NCI-H82 treated with DMSO at 0.1 percent for 48 hours (cell line): ENCODE data around the gene IL9R.
"Not testable (repeated sequence)": the region's sequence is repeated elsewhere in the genome, so short reads cannot be mapped to it uniquely, and the experiment has no call there.

Experiments used
- DNase-seq: peaks from one replicate; lab custom pipeline; 2025; ENCODE audit not compliant: unreplicated experiment; lab: John Stamatoyannopoulos, UW

Gene IL9R

DNA sequence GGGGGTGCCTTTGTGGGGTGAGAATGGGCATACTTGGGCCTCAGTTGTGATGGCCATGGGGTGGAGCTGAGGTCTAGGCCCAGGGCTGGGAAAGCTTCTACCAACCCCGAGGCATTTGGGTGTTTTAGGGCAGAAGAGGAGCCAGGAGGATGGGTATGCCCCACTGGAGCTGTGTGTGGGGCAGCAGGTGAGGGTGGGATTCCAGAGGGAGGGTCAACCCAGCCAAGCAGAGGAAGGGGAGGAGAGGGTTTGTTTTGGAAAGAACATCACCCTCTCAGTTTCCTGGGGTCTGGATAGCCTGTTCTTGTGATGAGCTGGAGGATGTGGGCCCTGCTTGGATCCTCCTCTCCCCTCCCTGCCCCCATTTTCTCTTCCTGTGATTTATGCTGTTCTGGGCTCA is 620 bp downstream of the IL9R start:
- no peak for DNase-seq

DNA sequence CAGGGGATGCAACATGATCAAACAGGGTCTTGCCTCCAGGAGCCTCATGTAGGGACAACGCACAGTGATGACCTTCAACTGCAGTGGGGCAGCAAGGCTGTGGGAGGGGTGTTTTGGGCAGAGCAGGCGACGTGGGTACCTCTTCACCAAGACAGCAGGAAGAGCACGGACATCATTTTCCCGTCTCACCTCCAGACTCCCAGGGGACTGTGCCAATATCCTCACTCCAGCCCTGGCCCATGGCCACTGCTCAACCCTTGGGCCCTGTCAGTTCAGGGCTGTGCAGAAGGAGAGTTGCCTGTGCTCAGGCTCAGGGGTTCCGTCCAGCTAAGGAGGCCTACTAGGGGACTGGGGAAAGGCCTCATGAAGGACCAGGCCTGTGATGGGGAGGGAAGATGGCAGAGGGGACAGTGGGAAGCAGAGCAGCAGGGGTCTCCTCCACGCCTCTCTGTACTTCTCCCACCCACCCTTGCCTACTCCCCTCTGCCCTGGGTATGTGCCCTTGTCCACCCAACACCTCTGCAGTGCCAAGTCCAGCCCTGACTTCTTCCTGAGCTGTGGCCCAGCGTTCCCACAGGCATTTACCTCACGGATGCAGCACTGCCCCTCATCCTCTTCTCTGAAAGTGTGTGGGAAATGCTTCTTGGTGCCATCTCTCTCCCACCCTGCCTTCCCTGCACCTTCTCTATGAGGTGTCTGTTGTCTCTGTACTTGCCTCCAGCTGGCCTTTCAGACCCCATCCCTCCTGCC is 1.4 kb downstream of the IL9R start:
- DNase-seq, result no peak

DNA sequence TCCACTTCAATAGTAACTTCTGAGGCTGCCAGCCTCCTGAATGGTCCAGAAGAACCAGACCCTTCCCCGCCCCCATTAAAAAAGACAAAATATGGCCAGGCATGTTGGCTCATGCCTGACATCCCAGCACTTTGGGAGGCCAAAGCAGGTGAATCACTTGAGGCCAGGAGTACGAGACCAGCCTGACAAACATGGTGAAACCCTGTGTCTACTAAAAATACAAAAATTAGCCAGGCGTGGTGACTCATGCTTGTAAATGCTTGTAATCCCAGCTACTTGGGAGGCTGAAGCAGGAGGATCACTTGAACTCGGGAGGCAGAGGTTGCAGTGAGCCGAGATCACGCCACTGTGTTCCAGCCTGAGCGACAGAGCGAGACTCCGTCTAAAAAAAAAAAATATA is 2.3 kb downstream of the IL9R start:
- not testable (repeated sequence) for DNase-seq

DNA sequence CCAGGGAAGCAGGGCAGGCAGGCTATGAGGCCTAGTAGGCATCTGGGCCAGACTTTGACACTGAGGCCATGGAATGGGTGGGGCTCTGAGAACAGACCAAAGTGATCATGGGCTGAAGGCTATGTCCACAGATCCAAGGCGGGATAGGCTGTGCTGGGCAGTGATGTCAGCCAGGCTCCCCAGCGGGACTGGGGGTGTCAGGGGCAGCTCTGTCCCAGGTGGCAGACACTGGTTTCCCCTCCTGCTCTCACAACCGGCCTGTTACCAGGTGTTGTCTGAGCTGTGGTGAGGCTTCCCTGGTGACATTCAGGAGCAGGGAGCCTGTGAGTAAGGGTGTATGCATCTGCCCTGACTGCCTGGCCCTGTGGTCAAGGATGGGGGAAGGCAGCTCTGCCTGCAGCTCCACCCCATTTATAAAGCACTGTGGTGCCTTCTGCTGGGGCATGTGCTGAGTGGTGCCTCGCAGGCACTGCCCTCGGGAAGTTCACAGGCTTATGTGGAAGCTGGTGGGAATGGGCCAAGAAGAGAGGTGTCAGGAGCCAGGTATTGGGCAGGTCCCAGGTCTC is 2.9 kb downstream of the IL9R start:
- no peak for DNase-seq

DNA sequence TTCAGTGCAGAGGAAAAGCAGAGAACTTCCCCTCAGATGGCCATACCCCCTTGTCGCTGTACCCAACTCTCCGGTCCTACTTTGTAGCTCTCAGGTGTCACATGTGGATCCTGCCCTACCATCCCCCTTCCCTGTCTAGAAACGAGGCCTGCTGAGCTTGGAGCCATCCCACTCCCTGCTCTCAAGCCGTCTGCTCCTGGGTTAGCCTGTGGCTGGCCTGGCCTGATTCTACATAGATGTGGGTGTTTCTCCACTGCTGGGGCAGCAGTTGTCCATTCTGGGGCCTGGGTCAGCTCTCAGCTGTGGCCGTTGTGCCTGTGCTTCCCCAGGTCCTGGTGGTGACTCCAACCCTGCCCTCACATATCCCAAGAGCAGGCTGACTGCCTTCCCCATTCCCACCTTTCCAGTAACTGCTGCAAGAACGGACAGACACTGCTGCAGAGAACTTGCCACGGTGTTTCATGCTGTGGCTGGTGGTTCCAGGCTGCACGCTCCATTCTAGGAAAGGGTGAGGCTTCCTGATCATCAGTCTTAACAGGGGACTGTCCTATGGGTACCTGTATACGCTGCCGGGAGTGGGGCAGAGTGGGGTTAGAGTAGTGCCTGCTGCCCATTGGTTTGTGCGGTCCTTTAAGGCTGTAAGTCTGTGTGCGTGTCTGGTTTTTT is 3.6 kb downstream of the IL9R start:
- DNase-seq, result no peak

DNA sequence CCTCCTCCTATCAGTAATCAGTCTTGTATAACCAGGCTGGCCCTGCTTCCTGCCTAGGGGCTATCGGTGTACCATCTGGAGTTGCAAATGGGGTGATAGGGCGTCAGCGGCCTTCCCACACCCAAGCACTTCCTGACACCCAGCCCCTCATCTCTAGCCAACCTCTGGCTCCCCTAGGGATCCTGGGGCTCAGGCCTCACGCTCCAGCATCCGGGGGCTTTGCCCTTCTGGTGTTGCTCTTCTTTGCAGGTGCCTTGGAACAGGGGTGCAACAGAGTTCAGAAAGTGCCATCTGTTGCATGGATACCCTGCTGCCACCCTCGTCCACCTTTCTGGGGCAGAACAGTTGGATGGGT is 4.1 kb downstream of the IL9R start:
- DNase-seq, result no peak

DNA sequence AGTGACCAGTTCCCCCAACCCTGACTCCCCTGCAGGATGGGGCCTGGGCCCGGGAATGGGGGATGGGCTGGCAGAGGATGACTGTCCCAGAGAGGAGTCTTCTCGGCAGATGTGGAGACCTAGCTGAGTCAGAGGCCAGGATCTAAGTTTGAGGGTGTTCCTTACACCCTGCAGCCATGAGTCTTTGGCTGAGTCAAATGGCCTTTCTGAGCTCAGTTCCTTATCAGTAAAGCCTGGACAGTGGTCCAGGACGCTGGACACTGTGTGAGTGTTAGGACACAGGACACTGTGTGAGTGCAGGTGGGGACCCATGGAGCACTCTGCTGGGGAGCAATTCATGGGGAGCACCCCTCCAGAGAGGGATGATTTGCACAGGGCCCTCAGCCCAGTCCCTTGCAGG is 5.0 kb downstream of the IL9R start:
- DNase-seq, result no peak

DNA sequence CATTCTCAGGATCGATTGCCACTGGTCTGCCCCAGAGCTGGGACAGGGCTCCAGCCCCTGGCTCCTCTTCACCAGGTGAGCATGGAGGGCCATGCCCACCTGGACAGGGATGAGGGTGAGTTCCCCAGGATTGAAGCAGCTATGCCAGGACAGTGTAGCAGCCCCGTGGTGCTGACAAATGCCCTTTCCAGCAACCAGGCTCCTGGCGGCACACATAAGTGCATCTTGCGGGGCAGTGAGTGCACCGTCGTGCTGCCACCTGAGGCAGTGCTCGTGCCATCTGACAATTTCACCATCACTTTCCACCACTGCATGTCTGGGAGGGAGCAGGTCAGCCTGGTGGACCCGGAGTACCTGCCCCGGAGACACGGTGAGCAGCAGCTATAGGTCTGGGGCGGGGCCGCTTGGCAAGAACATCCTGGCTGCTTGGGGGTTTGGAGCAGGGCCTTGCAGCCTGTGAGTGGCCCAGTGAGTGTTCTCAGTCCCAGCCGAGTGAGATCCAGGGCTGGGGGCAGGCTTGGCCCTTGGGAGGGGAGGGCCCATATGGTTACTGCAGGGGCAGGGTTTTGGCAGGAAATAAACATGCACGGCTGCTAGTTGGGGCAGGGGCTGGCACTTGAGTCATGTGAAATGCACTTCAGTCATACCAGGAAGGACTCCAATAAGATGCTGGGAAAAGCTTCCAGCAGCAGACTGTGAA is 6.1 kb downstream of the IL9R start:
- DNase-seq, result no peak

DNA sequence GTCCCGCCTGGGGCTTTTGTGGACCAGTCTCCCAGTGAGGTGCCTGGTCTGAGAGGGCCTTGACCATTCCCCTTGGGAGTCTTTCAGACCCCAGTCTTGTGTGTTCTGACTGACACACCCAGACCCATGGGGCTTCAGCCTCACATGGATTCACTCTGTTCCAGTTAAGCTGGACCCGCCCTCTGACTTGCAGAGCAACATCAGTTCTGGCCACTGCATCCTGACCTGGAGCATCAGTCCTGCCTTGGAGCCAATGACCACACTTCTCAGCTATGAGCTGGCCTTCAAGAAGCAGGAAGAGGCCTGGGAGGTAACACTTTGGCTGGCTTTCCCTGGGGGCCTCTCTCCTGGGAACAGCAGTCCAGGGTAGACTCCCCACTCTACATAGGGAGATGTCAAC is 6.8 kb downstream of the IL9R start:
- no peak for DNase-seq

DNA sequence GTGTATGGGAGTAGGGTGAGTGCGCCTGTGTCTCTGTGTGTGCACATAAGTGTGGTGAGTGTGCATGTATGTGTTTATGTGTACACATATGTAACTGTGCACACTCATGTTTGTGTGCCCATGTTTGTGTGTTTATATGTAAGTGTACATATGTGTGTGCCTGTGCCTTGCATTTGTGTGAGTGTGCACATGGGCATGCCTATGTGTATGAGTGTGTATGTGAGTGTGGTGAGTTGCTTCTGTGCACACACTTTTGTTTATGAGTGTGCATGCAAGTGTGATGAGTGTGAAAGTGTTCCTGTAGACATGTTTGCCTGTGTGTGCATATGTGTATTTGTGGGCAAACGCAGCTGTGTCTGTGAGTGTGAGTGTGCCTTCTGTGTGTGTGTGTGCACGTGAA is 7.2 kb downstream of the IL9R start:
- DNase-seq, result no peak

DNA sequence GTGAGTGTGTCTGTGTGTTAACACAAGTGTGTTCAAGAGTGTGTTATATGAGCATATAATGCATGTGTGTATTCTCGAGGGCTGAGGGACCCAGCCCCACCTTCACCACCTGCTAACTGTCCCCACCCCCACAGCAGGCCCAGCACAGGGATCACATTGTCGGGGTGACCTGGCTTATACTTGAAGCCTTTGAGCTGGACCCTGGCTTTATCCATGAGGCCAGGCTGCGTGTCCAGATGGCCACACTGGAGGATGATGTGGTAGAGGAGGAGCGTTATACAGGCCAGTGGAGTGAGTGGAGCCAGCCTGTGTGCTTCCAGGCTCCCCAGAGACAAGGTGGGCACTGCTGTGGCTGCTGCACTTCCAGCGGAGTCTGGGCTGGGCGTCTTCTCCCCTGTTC is 7.6 kb downstream of the IL9R start:
- no peak for DNase-seq

DNA sequence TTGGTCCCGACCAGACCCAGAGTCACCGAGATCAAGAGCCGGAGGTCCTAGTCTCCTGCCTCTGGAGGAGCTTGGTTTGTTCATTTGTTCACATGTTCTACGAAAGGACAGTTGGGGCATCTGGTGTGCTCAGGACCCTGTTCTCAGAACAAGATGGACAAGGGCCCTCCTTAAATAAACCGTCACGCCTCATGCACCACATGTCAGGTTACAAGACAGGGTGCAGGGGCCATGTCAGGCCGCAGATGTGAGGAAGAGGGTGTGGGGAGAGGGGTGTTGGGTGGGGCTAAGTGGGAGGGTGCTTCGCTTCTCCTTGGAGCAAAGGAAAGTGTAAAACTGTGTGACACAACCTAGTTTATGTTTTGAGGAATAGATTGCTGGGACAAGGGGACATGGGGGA is 9.0 kb downstream of the IL9R start:
- DNase-seq, result not testable (repeated sequence)

DNA sequence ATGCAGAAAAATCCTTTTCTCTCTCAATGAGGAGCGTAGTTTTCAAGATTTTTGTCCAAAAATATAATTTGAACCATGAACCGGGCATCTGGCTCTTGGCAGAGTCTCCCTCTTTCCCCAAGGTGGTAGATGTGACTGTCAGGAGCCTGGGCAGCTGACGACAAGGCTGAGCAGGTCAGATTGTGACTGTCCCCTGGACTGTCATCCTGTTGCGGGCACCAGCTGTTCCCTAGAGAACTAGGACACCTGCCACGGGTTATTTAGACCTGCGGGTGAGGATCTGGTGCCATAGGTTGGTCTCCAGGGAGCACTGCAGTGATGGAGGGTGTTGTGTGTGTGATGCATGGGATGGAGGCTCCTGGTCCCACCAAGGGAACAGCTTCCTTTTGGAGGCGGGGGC is 10.9 kb downstream of the IL9R start:
- not testable (repeated sequence) for DNase-seq

DNA sequence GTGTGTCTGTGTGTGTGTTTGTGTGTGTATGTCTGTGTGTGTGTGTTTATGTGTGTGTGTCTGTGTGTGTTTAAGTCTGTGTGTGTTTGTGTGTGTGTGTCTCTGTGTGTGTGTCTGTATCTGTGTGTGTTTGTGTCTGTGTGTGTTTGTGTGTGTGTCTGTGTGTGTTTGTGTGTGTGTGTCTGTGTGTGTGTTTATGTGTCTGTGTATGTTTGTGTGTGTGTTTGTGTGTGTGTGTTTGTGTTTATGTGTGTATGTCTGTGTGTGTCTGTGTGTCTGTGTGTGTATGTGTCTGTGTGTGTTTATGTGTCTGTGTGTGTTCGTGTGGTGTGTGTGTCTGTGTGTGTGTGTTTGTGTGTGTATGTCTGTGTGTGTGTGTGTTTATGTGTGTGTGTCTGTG is 11.4 kb downstream of the IL9R start:
- DNase-seq, result no peak

DNA sequence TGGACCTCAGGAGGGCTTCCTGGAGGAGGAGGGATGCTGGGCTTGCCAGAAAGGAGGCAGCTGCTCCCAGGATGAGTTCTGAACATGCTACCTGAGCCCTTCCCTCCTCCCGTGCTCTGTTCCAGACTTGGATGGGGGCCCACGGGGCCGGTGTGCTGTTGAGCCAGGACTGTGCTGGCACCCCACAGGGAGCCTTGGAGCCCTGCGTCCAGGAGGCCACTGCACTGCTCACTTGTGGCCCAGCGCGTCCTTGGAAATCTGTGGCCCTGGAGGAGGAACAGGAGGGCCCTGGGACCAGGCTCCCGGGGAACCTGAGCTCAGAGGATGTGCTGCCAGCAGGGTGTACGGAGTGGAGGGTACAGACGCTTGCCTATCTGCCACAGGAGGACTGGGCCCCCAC is 12.2 kb downstream of the IL9R start:
- not testable (repeated sequence) for DNase-seq

DNA sequence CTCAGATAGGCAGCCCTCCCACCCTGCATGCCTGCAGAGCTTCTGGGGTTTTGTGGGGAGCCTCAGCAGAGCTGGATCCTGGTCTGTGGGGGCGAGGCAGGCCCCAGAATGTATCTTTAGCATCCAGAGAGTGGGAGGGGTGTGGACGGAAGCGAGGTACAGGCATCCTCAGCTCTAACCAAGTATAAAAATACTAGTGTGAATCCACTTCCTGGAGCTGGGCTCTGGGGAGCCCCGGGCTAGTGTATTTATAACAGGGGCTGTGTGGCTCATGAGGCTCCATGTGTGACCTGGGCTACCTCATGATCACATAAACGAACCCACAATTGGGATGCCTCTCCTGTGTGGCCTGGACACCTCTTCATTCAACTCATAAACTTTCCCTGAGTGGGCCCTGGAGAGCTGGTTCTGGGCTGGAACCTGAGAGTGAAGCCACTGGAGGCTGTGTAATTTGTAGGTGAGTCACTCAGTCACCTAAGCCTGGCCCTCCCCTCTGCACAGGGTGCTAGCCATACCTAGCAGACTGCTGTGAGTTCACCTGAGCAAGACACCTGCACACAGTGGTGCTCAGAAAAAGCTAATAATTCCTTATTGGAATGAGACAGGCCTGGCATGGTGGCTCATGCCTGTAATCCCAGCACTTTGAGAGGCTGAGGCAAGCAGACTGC is 15.9 kb downstream of the IL9R start:
- not testable (repeated sequence) for DNase-seq

DNA sequence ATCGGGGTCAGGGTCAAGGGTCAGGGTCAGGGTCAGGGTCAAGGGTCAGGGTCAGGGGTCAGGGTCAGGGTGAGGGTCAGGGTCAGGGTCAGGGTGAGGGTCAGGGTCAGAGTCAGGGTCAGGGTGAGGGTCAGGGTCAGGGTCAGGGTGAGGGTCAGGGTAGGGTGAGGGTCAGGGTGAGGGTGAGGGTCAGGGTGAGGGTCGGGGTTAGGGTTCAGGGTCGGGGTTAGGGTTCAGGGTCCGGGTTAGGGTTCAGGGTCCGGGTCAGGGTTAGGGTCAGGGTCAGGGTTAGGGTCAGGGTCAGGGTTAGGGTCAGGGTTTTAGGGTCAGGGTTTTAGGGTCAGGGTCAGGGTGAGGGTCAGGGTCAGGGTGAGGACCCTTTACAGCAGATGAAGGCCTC is 22.4 kb downstream of the IL9R start:
- DNase-seq, result not testable (repeated sequence)

DNA sequence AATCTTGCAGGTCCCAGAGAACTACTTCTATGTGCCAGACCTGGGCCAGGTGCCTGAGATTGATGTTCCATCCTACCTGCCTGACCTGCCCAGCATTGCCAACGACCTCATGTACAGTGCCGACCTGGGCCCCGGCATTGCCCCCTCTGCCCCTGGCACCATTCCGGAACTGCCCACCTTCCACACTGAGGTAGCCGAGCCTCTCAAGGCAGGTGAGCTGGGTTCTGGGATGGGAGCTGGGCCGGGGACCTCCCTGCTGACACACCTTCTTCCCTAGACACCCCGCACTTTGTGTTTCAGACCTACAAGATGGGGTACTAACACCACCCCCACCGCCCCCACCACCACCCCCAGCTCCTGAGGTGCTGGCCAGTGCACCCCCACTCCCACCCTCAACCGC is 25.5 kb downstream of the IL9R start:
- DNase-seq, result not testable (repeated sequence)

DNA sequence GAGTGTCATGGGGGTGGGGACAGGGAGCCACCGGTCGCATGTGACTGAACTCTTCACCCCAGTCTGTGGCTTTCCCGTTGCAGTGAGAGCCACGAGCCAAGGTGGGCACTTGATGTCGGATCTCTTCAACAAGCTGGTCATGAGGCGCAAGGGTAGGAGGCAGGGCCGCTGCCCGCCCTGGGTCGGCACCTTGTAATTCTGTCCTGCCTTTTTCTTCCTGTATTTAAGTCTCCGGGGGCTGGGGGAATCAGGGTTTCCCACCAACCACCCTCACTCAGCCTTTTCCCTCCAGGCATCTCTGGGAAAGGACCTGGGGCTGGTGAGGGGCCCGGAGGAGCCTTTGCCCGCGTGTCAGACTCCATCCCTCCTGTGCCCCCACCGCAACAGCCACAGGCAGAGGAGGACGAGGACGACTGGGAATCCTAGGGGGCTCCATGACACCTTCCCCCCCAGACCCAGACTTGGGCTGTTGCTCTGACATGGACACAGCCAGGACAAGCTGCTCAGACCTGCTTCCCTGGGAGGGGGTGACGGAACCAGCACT is 27.5 kb downstream of the IL9R start:
- not testable (repeated sequence) for DNase-seq

DNA sequence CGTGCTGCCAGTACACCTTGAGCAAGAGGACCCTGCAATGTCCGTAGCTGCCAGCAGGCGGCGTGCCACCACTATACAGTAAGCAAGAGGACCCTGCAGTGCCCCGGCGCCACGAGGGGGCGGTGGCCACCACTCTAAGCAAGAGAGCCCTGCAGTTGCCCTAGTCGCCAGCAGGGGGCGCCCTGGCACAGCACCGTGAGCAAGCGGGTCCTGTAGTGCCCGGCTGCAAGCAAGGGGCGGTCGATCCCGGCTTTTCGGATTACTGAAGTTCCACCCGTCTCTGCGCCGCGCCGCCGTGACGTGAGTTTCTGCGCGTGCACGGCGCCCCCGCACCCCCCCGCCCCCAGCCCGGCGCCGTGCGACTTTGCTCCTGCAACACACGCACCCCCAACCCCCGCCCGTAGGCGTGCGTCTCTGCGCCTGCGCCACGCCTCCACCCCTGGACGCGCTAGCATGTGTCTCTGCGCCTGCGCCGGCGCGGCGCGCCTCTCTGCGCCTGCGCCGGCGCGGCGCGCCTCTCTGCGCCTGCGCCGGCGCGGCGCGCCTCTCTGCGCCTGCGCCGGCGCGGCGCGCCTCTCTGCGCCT is 31.2 kb downstream of the IL9R start:
- not testable (repeated sequence) for DNase-seq

DNA sequence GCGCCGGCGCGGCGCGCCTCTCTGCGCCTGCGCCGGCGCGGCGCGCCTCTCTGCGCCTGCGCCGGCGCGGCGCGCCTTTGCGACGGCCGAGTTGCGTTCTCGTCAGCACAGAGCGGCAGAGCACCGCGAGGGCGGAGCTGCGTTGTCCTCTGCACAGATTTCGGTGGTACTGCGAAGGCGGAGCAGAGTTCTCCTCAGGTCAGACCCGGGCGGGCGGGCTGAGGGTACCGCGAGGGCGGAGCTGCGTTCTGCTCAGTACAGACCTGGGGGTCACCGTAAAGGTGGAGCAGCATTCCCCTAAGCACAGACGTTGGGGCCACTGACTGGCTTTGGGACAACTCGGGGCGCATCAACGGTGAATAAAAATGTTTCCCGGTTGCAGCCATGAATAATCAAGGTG is 31.8 kb downstream of the IL9R start:
- not testable (repeated sequence) for DNase-seq
